SU-DHL-6 (cell line): ENCODE data around the gene HSD17B2.
"Not testable (repeated sequence)": the region's sequence is repeated elsewhere in the genome, so short reads cannot be mapped to it uniquely, and the experiment has no call there.

Experiments
- CTCF ChIP-seq: fragments of 200-600 bp; sonication (generic); IDR thresholded peaks from one replicate; pipeline ENCODE4 v1.5.1; 2017; ENCODE audit warnings: antibody characterized with exemption, mild to moderate bottlenecking, low read length, moderate library complexity; ENCODE audit not compliant: insufficient read depth, poor library complexity, severe bottlenecking
- EZH2phosphoT487 ChIP-seq: fragments of 200-600 bp; sonication (generic), shearing (Covaris generic); conservative IDR thresholded peaks from 2 replicates; pipeline ENCODE4 v1.6.1; 2018; ENCODE audit warnings: mild to moderate bottlenecking, antibody characterized with exemption, low read length, moderate library complexity, mixed read lengths

GRCh38 chr16:82109266-82109665 lies 74.2 kb downstream of the HSD17B2 start:
- TF ChIP-seq CTCF, EZH2phosphoT487: not testable (repeated sequence)
